Ovary (tissue), 3 donors: Measurements from ENCODE around the gene EPS8L1.

ENCODE experiments used
- EP300 ChIP-seq: sonication (generic); formaldehyde crosslinking; IDR thresholded peaks from one replicate; pipeline ENCODE4 v1.6.1; 2017; ENCODE audit warnings: antibody characterized with exemption
- POLR2A ChIP-seq: fragments of 450-650 bp; IDR thresholded peaks from one replicate; pipeline ENCODE4 v1.6.1; 2017; ENCODE audit warnings: antibody characterized with exemption, mild to moderate bottlenecking, moderate library complexity
- TF ChIP-seq, protein P1 (sequence below), 3 donors: fragments of 450-650 bp in 2 of 3; fragments of 200-600 bp in 1 of 3; IDR thresholded peaks; one replicate each; pipeline versions ENCODE4 v1.5.1 to v1.8.0; 2016 to 2022; ENCODE audit warnings: antibody characterized with exemption in 3 of 3, mild to moderate bottlenecking in 1 of 3
- donor health status: DM: no; HTN: no; CAD: no.

- TF ChIP-seq EP300 (no peak), POLR2A (no peak)
- TF ChIP-seq, protein P1, sequence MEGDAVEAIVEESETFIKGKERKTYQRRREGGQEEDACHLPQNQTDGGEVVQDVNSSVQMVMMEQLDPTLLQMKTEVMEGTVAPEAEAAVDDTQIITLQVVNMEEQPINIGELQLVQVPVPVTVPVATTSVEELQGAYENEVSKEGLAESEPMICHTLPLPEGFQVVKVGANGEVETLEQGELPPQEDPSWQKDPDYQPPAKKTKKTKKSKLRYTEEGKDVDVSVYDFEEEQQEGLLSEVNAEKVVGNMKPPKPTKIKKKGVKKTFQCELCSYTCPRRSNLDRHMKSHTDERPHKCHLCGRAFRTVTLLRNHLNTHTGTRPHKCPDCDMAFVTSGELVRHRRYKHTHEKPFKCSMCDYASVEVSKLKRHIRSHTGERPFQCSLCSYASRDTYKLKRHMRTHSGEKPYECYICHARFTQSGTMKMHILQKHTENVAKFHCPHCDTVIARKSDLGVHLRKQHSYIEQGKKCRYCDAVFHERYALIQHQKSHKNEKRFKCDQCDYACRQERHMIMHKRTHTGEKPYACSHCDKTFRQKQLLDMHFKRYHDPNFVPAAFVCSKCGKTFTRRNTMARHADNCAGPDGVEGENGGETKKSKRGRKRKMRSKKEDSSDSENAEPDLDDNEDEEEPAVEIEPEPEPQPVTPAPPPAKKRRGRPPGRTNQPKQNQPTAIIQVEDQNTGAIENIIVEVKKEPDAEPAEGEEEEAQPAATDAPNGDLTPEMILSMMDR (IDR thresholded peaks at IDR 0.05): no peak
Observed at GRCh38 chr19:55116232-55116858, 40.7 kb downstream of the EPS8L1 start.
